Measurements from ENCODE around the gene GDI2. TPM values are rescaled to one million over a fixed set of nuclear protein-coding genes. Genes with fewer than 3 reads are reported as not detected.

GDI2 gene
- total and polyA plus RNA-seq, 2 of the 13 experiments (the other 11 are each of a cell fraction or from before 2014, with no cell fraction given), result 153 to 477 TPM

DNA sequence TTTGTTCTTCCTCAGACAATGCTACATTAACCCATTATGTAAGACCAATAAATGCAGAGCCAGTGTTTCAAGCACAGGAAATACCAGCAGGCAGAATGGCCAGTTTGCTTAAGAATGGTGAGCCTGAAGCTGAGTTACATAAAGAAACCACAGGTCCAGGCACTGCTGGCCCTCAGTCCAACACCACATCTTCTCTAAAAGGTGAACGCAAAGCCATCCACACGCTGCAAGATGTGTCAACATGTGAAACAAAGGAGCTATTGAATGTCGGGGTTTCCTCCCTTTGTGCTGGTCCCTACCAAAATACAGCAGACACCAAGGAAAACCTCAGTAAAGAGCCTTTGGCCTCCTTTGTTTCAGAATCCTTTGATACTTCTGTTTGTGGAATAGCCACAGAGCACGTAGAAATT is 64.8 kb downstream of the GDI2 start (continued):
- TF ChIP-seq, protein P1, sequence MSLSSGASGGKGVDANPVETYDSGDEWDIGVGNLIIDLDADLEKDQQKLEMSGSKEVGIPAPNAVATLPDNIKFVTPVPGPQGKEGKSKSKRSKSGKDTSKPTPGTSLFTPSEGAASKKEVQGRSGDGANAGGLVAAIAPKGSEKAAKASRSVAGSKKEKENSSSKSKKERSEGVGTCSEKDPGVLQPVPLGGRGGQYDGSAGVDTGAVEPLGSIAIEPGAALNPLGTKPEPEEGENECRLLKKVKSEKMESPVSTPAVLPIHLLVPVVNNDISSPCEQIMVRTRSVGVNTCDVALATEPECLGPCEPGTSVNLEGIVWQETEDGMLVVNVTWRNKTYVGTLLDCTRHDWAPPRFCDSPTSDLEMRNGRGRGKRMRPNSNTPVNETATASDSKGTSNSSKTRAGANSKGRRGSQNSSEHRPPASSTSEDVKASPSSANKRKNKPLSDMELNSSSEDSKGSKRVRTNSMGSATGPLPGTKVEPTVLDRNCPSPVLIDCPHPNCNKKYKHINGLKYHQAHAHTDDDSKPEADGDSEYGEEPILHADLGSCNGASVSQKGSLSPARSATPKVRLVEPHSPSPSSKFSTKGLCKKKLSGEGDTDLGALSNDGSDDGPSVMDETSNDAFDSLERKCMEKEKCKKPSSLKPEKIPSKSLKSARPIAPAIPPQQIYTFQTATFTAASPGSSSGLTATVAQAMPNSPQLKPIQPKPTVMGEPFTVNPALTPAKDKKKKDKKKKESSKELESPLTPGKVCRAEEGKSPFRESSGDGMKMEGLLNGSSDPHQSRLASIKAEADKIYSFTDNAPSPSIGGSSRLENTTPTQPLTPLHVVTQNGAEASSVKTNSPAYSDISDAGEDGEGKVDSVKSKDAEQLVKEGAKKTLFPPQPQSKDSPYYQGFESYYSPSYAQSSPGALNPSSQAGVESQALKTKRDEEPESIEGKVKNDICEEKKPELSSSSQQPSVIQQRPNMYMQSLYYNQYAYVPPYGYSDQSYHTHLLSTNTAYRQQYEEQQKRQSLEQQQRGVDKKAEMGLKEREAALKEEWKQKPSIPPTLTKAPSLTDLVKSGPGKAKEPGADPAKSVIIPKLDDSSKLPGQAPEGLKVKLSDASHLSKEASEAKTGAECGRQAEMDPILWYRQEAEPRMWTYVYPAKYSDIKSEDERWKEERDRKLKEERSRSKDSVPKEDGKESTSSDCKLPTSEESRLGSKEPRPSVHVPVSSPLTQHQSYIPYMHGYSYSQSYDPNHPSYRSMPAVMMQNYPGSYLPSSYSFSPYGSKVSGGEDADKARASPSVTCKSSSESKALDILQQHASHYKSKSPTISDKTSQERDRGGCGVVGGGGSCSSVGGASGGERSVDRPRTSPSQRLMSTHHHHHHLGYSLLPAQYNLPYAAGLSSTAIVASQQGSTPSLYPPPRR (CRISPR knock-in tag; IDR thresholded peaks at IDR 0.05; ENCODE audit: borderline replicate concordance), result peak; percentile 30; the same call in 1 of the 2 replicates
- TF ChIP-seq HMG20A (CRISPR knock-in tag; IDR thresholded peaks at IDR 0.05; ENCODE audit: borderline replicate concordance), result peak; percentile 16; the same call in 1 of the 2 replicates
- no peak for TF ChIP-seq ZNF615 (CRISPR knock-in tag; IDR thresholded peaks at IDR 0.05; ENCODE audit: borderline replicate concordance)
- TF ChIP-seq ZMAT3 (CRISPR knock-in tag; conservative IDR thresholded peaks at IDR 0.05), result no peak
- TF ChIP-seq NR2F6 (IDR thresholded peaks at IDR 0.05), result peak; percentile 52
- no peak for TF ChIP-seq NR2F6 (CRISPR knock-in tag; IDR thresholded peaks at IDR 0.05)
- no peak for TF ChIP-seq ZSCAN21 (CRISPR knock-in tag; IDR thresholded peaks at IDR 0.05; ENCODE audit: borderline replicate concordance)
- TF ChIP-seq SOX6 (IDR thresholded peaks at IDR 0.05), result no peak
- TF ChIP-seq SOX6 (CRISPR knock-in tag; IDR thresholded peaks at IDR 0.05), result peak; percentile 97
- no peak for TF ChIP-seq NAIF1 (CRISPR knock-in tag; IDR thresholded peaks at IDR 0.05; ENCODE audit: borderline replicate concordance)
- no peak for TF ChIP-seq SNAPC4 (CRISPR knock-in tag; IDR thresholded peaks at IDR 0.05)
- TF ChIP-seq, protein P2, sequence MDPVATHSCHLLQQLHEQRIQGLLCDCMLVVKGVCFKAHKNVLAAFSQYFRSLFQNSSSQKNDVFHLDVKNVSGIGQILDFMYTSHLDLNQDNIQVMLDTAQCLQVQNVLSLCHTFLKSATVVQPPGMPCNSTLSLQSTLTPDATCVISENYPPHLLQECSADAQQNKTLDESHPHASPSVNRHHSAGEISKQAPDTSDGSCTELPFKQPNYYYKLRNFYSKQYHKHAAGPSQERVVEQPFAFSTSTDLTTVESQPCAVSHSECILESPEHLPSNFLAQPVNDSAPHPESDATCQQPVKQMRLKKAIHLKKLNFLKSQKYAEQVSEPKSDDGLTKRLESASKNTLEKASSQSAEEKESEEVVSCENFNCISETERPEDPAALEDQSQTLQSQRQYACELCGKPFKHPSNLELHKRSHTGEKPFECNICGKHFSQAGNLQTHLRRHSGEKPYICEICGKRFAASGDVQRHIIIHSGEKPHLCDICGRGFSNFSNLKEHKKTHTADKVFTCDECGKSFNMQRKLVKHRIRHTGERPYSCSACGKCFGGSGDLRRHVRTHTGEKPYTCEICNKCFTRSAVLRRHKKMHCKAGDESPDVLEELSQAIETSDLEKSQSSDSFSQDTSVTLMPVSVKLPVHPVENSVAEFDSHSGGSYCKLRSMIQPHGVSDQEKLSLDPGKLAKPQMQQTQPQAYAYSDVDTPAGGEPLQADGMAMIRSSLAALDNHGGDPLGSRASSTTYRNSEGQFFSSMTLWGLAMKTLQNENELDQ (CRISPR knock-in tag; IDR thresholded peaks at IDR 0.05; ENCODE audit: borderline replicate concordance), result no peak
- TF ChIP-seq RNF2 (conservative IDR thresholded peaks at IDR 0.05; ENCODE audit: low read depth), result no peak
- TF ChIP-seq ZSCAN30 (CRISPR knock-in tag; IDR thresholded peaks at IDR 0.05), result no peak
- no peak for TF ChIP-seq IKZF1 (IDR thresholded peaks at IDR 0.05)
- TF ChIP-seq HDAC2 (CRISPR knock-in tag; IDR thresholded peaks at IDR 0.05), result no peak
- peak; percentile 74 for TF ChIP-seq HDAC1 (CRISPR knock-in tag; IDR thresholded peaks at IDR 0.05)
